ENCODE measurements around the gene HEBP2.

HEBP2 gene

GRCh38 chr6:138434096-138434495 lies 30.1 kb downstream of the HEBP2 start:
- Histone ChIP-seq H3K9me3 (ENCODE audit: control insufficient read depth in 1 of 2, low read length in 2 of 2) (no peaks in the 10 kb centered on the region), H3K4me3 (ENCODE audit: low read depth in 1 of 2, low read length in 2 of 2) (no peak overlapping the region), H3K27ac (ENCODE audit: low read depth, low read length) (no peak overlapping the region), H3K27me3 (ENCODE audit: control insufficient read depth in 1 of 2, insufficient read depth in 2 of 2, low read length in 2 of 2) (no peaks in the 10 kb centered on the region), H3K9ac (ENCODE audit: low read depth in 1 of 2, low read length in 2 of 2) (no peak overlapping the region), H3K36me3 (ENCODE audit: control insufficient read depth in 1 of 2, insufficient read depth in 2 of 2, low read length in 2 of 2) (peaks cover 12 to 66% of the 10 kb centered on the region in 2 donors), H3K4me1 (ENCODE audit: control insufficient read depth in 1 of 2, insufficient read depth in 2 of 2, low read length in 2 of 2) (peaks cover 3 to 8% of the 10 kb centered on the region in 2 donors)

DNA sequence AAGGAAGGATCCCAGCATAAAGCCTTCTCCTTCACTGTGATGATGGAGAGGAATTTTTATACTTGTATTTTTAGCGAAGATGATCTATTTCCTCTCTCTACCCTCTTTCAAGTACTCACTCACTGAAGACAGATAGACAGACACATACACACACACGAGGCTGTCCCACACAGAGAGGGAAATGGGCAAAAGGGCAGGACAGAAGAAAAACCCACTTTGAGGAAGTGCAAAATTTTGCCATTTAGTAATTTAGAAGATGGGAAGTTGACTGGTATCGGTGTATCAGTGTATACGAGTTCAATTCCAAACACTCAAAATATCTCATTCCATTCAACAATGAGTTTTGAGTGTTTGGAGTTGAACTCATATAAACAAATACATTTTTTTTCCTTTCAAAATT lies 30.9 kb downstream of the HEBP2 start:
- Histone ChIP-seq H3K4me3 (ENCODE audit: low read depth in 1 of 2, low read length in 2 of 2) (no peak overlapping the region), H3K27me3 (ENCODE audit: control insufficient read depth in 1 of 2, insufficient read depth in 2 of 2, low read length in 2 of 2) (no peaks in the 10 kb centered on the region), H3K36me3 (ENCODE audit: control insufficient read depth in 1 of 2, insufficient read depth in 2 of 2, low read length in 2 of 2) (peaks cover 16 to 63% of the 10 kb centered on the region in 2 donors), H3K9ac (ENCODE audit: low read depth in 1 of 2, low read length in 2 of 2) (no peak overlapping the region), H3K9me3 (ENCODE audit: control insufficient read depth in 1 of 2, low read length in 2 of 2) (no peaks in the 10 kb centered on the region), H3K4me1 (ENCODE audit: control insufficient read depth in 1 of 2, insufficient read depth in 2 of 2, low read length in 2 of 2) (peaks cover 3 to 4% of the 10 kb centered on the region in 2 donors), H3K27ac (ENCODE audit: low read depth, low read length) (no peak overlapping the region)

DNA sequence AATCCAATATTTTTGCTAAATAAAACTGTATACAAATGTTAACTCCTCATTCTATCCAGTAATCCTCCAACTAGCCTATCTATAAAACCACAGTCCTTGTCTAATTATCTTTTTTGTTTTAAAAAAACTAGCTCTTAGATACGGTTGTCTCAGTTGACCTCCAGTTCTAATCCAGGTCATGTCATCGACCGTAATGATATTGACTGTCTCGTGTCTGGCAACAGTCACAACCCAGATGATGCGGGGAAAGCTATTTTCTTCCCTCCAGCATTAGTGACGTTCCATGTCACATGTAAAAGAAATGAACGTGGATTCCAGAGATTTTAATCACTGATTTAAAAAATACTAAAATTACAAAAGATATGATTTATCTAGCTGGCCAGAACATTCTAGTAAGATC lies 35.5 kb downstream of the HEBP2 start:
- Histone ChIP-seq H3K27ac (ENCODE audit: low read depth, low read length) (no peak overlapping the region), H3K27me3 (ENCODE audit: control insufficient read depth in 1 of 2, insufficient read depth in 2 of 2, low read length in 2 of 2) (no peaks in the 10 kb centered on the region), H3K36me3 (ENCODE audit: control insufficient read depth in 1 of 2, insufficient read depth in 2 of 2, low read length in 2 of 2) (peaks cover 19 to 50% of the 10 kb centered on the region in 2 donors), H3K4me1 (ENCODE audit: control insufficient read depth in 1 of 2, insufficient read depth in 2 of 2, low read length in 2 of 2) (peaks cover 13 to 33% of the 10 kb centered on the region in 2 donors), H3K9ac (ENCODE audit: low read depth in 1 of 2, low read length in 2 of 2) (no peak overlapping the region), H3K4me3 (ENCODE audit: low read depth in 1 of 2, low read length in 2 of 2) (no peak overlapping the region), H3K9me3 (ENCODE audit: control insufficient read depth in 1 of 2, low read length in 2 of 2) (no peaks in the 10 kb centered on the region)

DNA sequence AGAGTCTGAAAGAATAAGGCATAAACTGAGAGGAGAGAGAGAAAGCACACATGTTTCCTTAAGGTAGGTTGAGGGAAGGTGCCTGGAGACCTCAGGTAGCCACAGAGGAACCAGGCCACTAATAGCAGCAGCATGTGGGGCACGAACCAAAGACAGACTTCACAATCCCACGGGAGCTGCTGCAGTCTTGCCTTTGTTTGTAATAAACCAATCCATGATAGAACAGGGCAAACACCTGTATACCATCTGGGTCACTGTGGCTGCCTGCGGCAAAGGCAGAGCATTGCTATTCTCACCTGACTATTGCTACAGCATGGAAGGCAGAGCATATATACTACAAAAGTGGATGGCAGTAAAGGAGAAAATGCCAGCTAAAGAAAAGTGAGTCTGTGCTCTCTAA lies 36.3 kb downstream of the HEBP2 start:
- H3K9ac ChIP-seq (ENCODE audit: low read depth in 1 of 2, low read length in 2 of 2): no peak overlapping the region

DNA sequence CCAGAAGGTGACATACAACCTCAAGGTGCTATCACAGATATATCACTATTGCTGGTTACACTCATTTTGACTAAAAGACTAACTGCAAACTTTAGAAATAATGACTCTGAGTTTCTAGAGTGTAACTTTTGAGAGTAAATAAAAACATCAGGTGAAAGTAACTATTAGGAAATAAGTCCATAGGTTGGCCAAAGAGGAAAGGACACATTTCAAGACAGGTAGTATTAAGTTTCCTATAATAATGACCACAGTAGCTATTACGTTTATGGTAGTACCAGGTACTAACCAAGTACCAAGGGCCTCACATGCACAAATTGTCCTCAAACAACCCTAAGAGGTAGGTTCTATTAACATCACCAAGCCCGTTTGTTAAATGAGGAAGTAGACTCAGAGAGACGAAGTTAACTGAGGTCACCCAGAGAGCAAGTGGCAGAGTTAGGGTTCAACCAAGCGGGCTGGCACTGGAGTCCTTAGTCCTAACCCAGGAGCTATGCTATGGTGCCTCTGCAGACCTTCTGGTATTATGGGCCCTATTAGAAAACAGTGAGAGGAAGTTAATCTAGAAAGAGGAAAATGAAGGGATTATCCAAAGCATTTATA lies 36.8 kb downstream of the HEBP2 start:
- peaks cover 10 to 35% of the 10 kb centered on the region in 2 donors for H3K4me1 ChIP-seq (ENCODE audit: control insufficient read depth in 1 of 2, insufficient read depth in 2 of 2, low read length in 2 of 2)

More for the DNA sequence above, 36.3 kb downstream of the HEBP2 start:
- no peak overlapping the region for H3K27ac ChIP-seq (ENCODE audit: low read depth, low read length)
- peaks cover 15 to 44% of the 10 kb centered on the region in 2 donors for H3K36me3 ChIP-seq (ENCODE audit: control insufficient read depth in 1 of 2, insufficient read depth in 2 of 2, low read length in 2 of 2)
- no peak overlapping the region for H3K4me3 ChIP-seq (ENCODE audit: low read depth in 1 of 2, low read length in 2 of 2)
- peaks cover 10 to 30% of the 10 kb centered on the region in 2 donors for H3K4me1 ChIP-seq (ENCODE audit: control insufficient read depth in 1 of 2, insufficient read depth in 2 of 2, low read length in 2 of 2)
- no peaks in the 10 kb centered on the region for H3K9me3 ChIP-seq (ENCODE audit: control insufficient read depth in 1 of 2, low read length in 2 of 2)
- H3K27me3 ChIP-seq (ENCODE audit: control insufficient read depth in 1 of 2, insufficient read depth in 2 of 2, low read length in 2 of 2): no peaks in the 10 kb centered on the region

GRCh38 chr6:138441965-138442364 lies 37.9 kb downstream of the HEBP2 start:
- Histone ChIP-seq H3K27ac (ENCODE audit: low read depth, low read length) (no peak overlapping the region), H3K4me1 (ENCODE audit: control insufficient read depth in 1 of 2, insufficient read depth in 2 of 2, low read length in 2 of 2) (peaks cover 10 to 35% of the 10 kb centered on the region in 2 donors)

More for the DNA sequence above, 36.8 kb downstream of the HEBP2 start:
- no peak overlapping the region for H3K27ac ChIP-seq (ENCODE audit: low read depth, low read length)
- H3K27me3 ChIP-seq (ENCODE audit: control insufficient read depth in 1 of 2, insufficient read depth in 2 of 2, low read length in 2 of 2): no peaks in the 10 kb centered on the region
- H3K36me3 ChIP-seq (ENCODE audit: control insufficient read depth in 1 of 2, insufficient read depth in 2 of 2, low read length in 2 of 2): peaks cover 15 to 41% of the 10 kb centered on the region in 2 donors
- H3K4me3 ChIP-seq (ENCODE audit: low read depth in 1 of 2, low read length in 2 of 2): no peak overlapping the region
- H3K9me3 ChIP-seq (ENCODE audit: control insufficient read depth in 1 of 2, low read length in 2 of 2): no peaks in the 10 kb centered on the region
- H3K9ac ChIP-seq (ENCODE audit: low read depth in 1 of 2, low read length in 2 of 2): no peak overlapping the region

GRCh38 chr6:138442663-138443062 lies 38.6 kb downstream of the HEBP2 start:
- Histone ChIP-seq H3K36me3 (ENCODE audit: control insufficient read depth in 1 of 2, insufficient read depth in 2 of 2, low read length in 2 of 2) (peaks cover 15 to 38% of the 10 kb centered on the region in 2 donors), H3K27ac (ENCODE audit: low read depth, low read length) (no peak overlapping the region)

More at GRCh38 chr6:138441965-138442364, 37.9 kb downstream of the HEBP2 start:
- Histone ChIP-seq H3K36me3 (ENCODE audit: control insufficient read depth in 1 of 2, insufficient read depth in 2 of 2, low read length in 2 of 2) (peaks cover 15 to 38% of the 10 kb centered on the region in 2 donors), H3K9ac (ENCODE audit: low read depth in 1 of 2, low read length in 2 of 2) (no peak overlapping the region), H3K4me3 (ENCODE audit: low read depth in 1 of 2, low read length in 2 of 2) (no peak overlapping the region), H3K9me3 (ENCODE audit: control insufficient read depth in 1 of 2, low read length in 2 of 2) (no peaks in the 10 kb centered on the region), H3K27me3 (ENCODE audit: control insufficient read depth in 1 of 2, insufficient read depth in 2 of 2, low read length in 2 of 2) (no peaks in the 10 kb centered on the region)

DNA sequence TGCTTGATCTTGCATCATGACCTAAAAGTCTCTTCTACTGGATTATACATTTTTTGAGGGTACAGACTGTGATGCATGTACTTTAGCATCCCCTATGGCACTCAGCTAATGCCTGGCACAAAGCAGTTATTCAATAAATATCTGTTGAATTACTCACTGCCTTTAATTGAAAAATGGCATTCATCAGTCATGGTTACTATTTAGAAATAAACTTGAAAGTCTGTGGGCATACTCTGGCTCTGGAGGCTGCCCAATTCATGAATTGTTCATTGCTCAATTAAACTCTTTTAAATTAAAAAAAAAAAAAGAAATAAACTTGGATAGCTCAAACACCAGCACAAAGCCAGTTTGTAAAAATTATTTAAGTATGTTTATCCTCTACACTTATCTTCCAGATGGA lies 40.0 kb downstream of the HEBP2 start:
- Histone ChIP-seq H3K9ac (ENCODE audit: low read depth in 1 of 2, low read length in 2 of 2) (no peak overlapping the region), H3K4me1 (ENCODE audit: control insufficient read depth in 1 of 2, insufficient read depth in 2 of 2, low read length in 2 of 2) (peaks cover 10 to 35% of the 10 kb centered on the region in 2 donors), H3K4me3 (ENCODE audit: low read depth in 1 of 2, low read length in 2 of 2) (no peak overlapping the region), H3K27ac (ENCODE audit: low read depth, low read length) (no peak overlapping the region), H3K9me3 (ENCODE audit: control insufficient read depth in 1 of 2, low read length in 2 of 2) (no peaks in the 10 kb centered on the region), H3K27me3 (ENCODE audit: control insufficient read depth in 1 of 2, insufficient read depth in 2 of 2, low read length in 2 of 2) (no peaks in the 10 kb centered on the region), H3K36me3 (ENCODE audit: control insufficient read depth in 1 of 2, insufficient read depth in 2 of 2, low read length in 2 of 2) (peaks cover 15 to 38% of the 10 kb centered on the region in 2 donors)

More at GRCh38 chr6:138442663-138443062, 38.6 kb downstream of the HEBP2 start:
- H3K4me1 ChIP-seq (ENCODE audit: control insufficient read depth in 1 of 2, insufficient read depth in 2 of 2, low read length in 2 of 2): peaks cover 10 to 35% of the 10 kb centered on the region in 2 donors
- H3K9me3 ChIP-seq (ENCODE audit: control insufficient read depth in 1 of 2, low read length in 2 of 2): no peaks in the 10 kb centered on the region
- H3K27me3 ChIP-seq (ENCODE audit: control insufficient read depth in 1 of 2, insufficient read depth in 2 of 2, low read length in 2 of 2): no peaks in the 10 kb centered on the region
- no peak overlapping the region for H3K4me3 ChIP-seq (ENCODE audit: low read depth in 1 of 2, low read length in 2 of 2)
- H3K9ac ChIP-seq (ENCODE audit: low read depth in 1 of 2, low read length in 2 of 2): no peak overlapping the region

DNA sequence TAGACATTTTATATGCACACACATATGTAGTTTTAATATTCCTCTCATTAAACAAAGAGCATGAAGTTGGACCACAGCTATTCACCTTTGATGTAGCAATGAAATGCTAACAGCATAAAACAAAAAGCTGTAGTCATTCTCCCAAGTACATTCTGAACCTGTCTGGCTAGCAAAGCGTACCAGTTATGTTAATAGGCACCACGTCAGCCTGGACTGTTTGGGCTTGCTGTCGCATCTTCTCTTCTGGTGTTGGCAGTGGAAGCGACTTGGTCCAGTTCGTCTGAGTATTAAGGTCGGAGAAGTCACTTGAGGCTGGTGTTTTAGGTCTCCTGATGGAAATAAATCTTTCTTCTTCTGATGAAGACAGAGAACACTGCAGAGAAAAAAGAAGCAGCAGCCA lies 42.8 kb downstream of the HEBP2 start:
- H3K27me3 ChIP-seq (ENCODE audit: control insufficient read depth in 1 of 2, insufficient read depth in 2 of 2, low read length in 2 of 2): no peaks in the 10 kb centered on the region
- H3K9me3 ChIP-seq (ENCODE audit: control insufficient read depth in 1 of 2, low read length in 2 of 2): no peaks in the 10 kb centered on the region
- no peak overlapping the region for H3K9ac ChIP-seq (ENCODE audit: low read depth in 1 of 2, low read length in 2 of 2)
- no peak overlapping the region for H3K4me3 ChIP-seq (ENCODE audit: low read depth in 1 of 2, low read length in 2 of 2)
- H3K36me3 ChIP-seq (ENCODE audit: control insufficient read depth in 1 of 2, insufficient read depth in 2 of 2, low read length in 2 of 2): peaks cover 7 to 17% of the 10 kb centered on the region in 2 donors
- H3K4me1 ChIP-seq (ENCODE audit: control insufficient read depth in 1 of 2, insufficient read depth in 2 of 2, low read length in 2 of 2): peaks cover 9 to 18% of the 10 kb centered on the region in 2 donors
- H3K27ac ChIP-seq (ENCODE audit: low read depth, low read length): no peak overlapping the region

DNA sequence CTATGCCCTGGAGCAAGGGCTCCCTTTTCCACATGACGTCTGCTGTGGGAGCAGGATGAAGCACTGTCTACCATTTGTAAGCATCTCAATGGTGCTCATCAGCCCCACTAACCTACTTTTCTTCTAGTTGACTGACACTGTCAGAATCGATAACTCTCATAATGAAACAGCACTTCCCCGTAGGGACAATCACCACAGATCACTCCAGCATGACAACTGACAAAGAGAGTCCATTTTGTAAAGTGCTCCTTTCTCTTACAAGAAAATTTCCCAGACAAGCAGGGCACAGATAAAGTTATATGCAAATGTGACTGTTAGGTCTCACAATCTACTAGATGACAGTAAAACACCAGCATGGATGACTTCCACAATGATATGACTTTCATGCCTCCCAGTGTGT lies 46.4 kb downstream of the HEBP2 start:
- no peak overlapping the region for H3K4me3 ChIP-seq (ENCODE audit: low read depth in 1 of 2, low read length in 2 of 2)
- no peaks in the 10 kb centered on the region for H3K27me3 ChIP-seq (ENCODE audit: control insufficient read depth in 1 of 2, insufficient read depth in 2 of 2, low read length in 2 of 2)
- H3K9ac ChIP-seq (ENCODE audit: low read depth in 1 of 2, low read length in 2 of 2): no peak overlapping the region

More for the DNA sequence above, 46.4 kb downstream of the HEBP2 start:
- H3K4me1 ChIP-seq (ENCODE audit: control insufficient read depth in 1 of 2, insufficient read depth in 2 of 2, low read length in 2 of 2): peaks cover 7 to 22% of the 10 kb centered on the region in 2 donors
- no peak overlapping the region for H3K27ac ChIP-seq (ENCODE audit: low read depth, low read length)
- no peaks in the 10 kb centered on the region for H3K9me3 ChIP-seq (ENCODE audit: control insufficient read depth in 1 of 2, low read length in 2 of 2)
- H3K36me3 ChIP-seq (ENCODE audit: control insufficient read depth in 1 of 2, insufficient read depth in 2 of 2, low read length in 2 of 2): peaks cover 0 to 10% of the 10 kb centered on the region in 2 donors
